Caco-2 (cell line): ENCODE results near the gene CTDSPL. TPM values are rescaled to one million over a fixed set of nuclear protein-coding genes. Genes with fewer than 3 reads are reported as not detected.

Source experiments
- BruUV-seq: library from RNA; stranded (reverse); fragments of 400-500 nt; replicated peaks from 2 replicates; lab custom pipeline; 2021; lab: Mats Ljungman, UMichigan
- CTCF ChIA-PET: fragments of 300-600 bp; sonication (Branson Sonifier 250); formaldehyde crosslinking; loops from one replicate; lab custom pipeline; 2022; ENCODE audit warnings: antibody characterized with exemption; lab: Charles Lee
- POLR2A ChIA-PET: fragments of 300-600 bp; sonication (Branson Sonifier 250); formaldehyde crosslinking; loops from one replicate; lab custom pipeline; 2022; ENCODE audit warnings: antibody characterized with exemption; lab: Charles Lee
- DNase-seq, 2 experiments: peaks; one replicate each; pipeline versions ENCODE4 v3.0.0 to v3.0.0-alpha.2; 2020 to 2022
- H3K27me3 ChIP-seq: replicated peaks from 2 replicates; pipeline ENCODE4 v1.6.0; 2011; ENCODE audit warnings: low read length; ENCODE audit not compliant: control insufficient read depth, insufficient read depth
- H3K36me3 ChIP-seq: 2 replicates; pipeline ENCODE4 v1.5.1; 2011; ENCODE audit warnings: low read length; ENCODE audit not compliant: control insufficient read depth, insufficient read depth
- H3K4me1 ChIP-seq: fragments of 250-450 bp; sonication (Bioruptor Pico); 2 replicates; pipeline ENCODE4 v1.5.1; 2020; ENCODE audit warnings: mild to moderate bottlenecking
- H3K4me3 ChIP-seq: 2 replicates; pipeline ENCODE4 v1.5.1; 2011; ENCODE audit warnings: low read depth, mild to moderate bottlenecking, control low read depth, low read length
- H3K9me3 ChIP-seq: fragments of 250-450 bp; sonication (Bioruptor Pico); 2 replicates; pipeline ENCODE4 v1.5.1; 2020; ENCODE audit warnings: mild to moderate bottlenecking, moderate library complexity
- H3K27ac Mint-ChIP-seq: one replicate; pipeline ENCODE4 v1.8.0; 2022; ENCODE audit warnings: mixed read lengths; ENCODE audit not compliant: unreplicated experiment
- H3K27me3 Mint-ChIP-seq: one replicate; pipeline ENCODE4 v1.8.0; 2022; ENCODE audit warnings: mixed read lengths; ENCODE audit not compliant: insufficient read depth, unreplicated experiment
- H3K36me3 Mint-ChIP-seq: one replicate; pipeline ENCODE4 v1.8.0; 2022; ENCODE audit warnings: mild to moderate bottlenecking, mixed read lengths; ENCODE audit not compliant: insufficient read depth, unreplicated experiment
- H3K4me1 Mint-ChIP-seq: one replicate; pipeline ENCODE4 v1.8.0; 2022; ENCODE audit warnings: low read depth, mixed read lengths; ENCODE audit not compliant: unreplicated experiment
- H3K4me3 Mint-ChIP-seq: one replicate; pipeline ENCODE4 v1.8.0; 2022; ENCODE audit warnings: mild to moderate bottlenecking, moderate library complexity, mixed read lengths; ENCODE audit not compliant: unreplicated experiment
- H3K9me3 Mint-ChIP-seq: one replicate; pipeline ENCODE4 v1.8.0; 2022; ENCODE audit warnings: mixed read lengths; ENCODE audit not compliant: unreplicated experiment
- CTCF ChIP-seq, 2 experiments: fragments of 200-600 bp in 1 of 2; IDR thresholded peaks; 1 replicate in 1 of 2; 2 replicates in 1 of 2; pipeline versions ENCODE4 v1.5.1 to v1.8.0; 2011 to 2022; ENCODE audit warnings: antibody characterized with exemption in 1 of 2, control low read depth in 1 of 2, inconsistent platforms in 1 of 2, low read depth in 1 of 2, low read length in 1 of 2, mild to moderate bottlenecking in 1 of 2, moderate library complexity in 1 of 2; ENCODE audit not compliant: insufficient read depth in 1 of 2, severe bottlenecking in 1 of 2, unreplicated experiment in 1 of 2
- intact Hi-C: fragments of 100-400 bp; cut with micrococcal nuclease; formaldehyde crosslinking; loops from one replicate; pipeline ENCODE4 v1.10.0; 2022; ENCODE audit not compliant: unreplicated experiment
- total RNA-seq: library from RNA; stranded (reverse); gene quantifications from 2 replicates; pipeline ENCODE4 v1.2.3, GENCODE V29; 2022

The CTDSPL gene
- total RNA-seq, 1 experiment from 2014 or later: 60.9 TPM

GRCh38 chr3:37953707-37954394, 92.2 kb downstream of the CTDSPL start:
- H3K27me3 Mint-ChIP-seq: no peaks in the 10 kb centered on the region
- no peak for TF ChIP-seq CTCF (IDR thresholded peaks at IDR 0.05; ENCODE audit: insufficient read depth in 1 of 2, low read depth in 1 of 2, low read length in 1 of 2, severe bottlenecking in 1 of 2, unreplicated experiment in 1 of 2)
- POLR2A ChIA-PET: no interaction called here
- H3K27ac Mint-ChIP-seq: no peak overlapping the region
- intact Hi-C loops: no loop called here
- CTCF ChIA-PET: no interaction called here
- no TSS peak for BruUV-seq
- Histone ChIP-seq H3K9me3 (no peaks in the 10 kb centered on the region), H3K4me3 (no peak overlapping the region), H3K36me3 (no peaks in the 10 kb centered on the region; the same call in 1 of the 2 replicates), H3K4me1 (no peaks in the 10 kb centered on the region), H3K27me3 (no peaks in the 10 kb centered on the region)
- H3K4me3 Mint-ChIP-seq: no peak overlapping the region
- no peaks in the 10 kb centered on the region for H3K9me3 Mint-ChIP-seq
- no peak for DNase-seq
- peaks cover 13% of the 10 kb centered on the region for H3K4me1 Mint-ChIP-seq
- H3K36me3 Mint-ChIP-seq: peaks cover 32% of the 10 kb centered on the region

- no TSS peak for BruUV-seq
- Mint-ChIP-seq H3K9me3 (no peaks in the 10 kb centered on the region), H3K36me3 (peaks cover 32% of the 10 kb centered on the region), H3K4me1 (peaks cover 13% of the 10 kb centered on the region), H3K4me3 (no peak overlapping the region), H3K27me3 (no peaks in the 10 kb centered on the region), H3K27ac (no peak overlapping the region)
- intact Hi-C loops: no loop called here
- no peak for TF ChIP-seq CTCF (IDR thresholded peaks at IDR 0.05; ENCODE audit: insufficient read depth in 1 of 2, low read depth in 1 of 2, low read length in 1 of 2, severe bottlenecking in 1 of 2, unreplicated experiment in 1 of 2)
- DNase-seq: no peak
- Histone ChIP-seq H3K27me3 (no peaks in the 10 kb centered on the region), H3K4me1 (no peaks in the 10 kb centered on the region), H3K36me3 (no peaks in the 10 kb centered on the region; the same call in 1 of the 2 replicates), H3K4me3 (no peak overlapping the region), H3K9me3 (no peaks in the 10 kb centered on the region)
- ChIA-PET POLR2A (no interaction called here), CTCF (no interaction called here)
Observed at GRCh38 chr3:37954881-37955280, 93.2 kb downstream of the CTDSPL start.

GRCh38 chr3:37955918-37956707, 94.4 kb downstream of the CTDSPL start:
- Histone ChIP-seq H3K36me3 (no peaks in the 10 kb centered on the region; the same call in 1 of the 2 replicates), H3K4me3 (no peak overlapping the region), H3K4me1 (no peaks in the 10 kb centered on the region), H3K9me3 (no peaks in the 10 kb centered on the region), H3K27me3 (no peaks in the 10 kb centered on the region)
- ChIA-PET CTCF (no interaction called here), POLR2A (no interaction called here)
- peaks cover 28% of the 10 kb centered on the region for H3K36me3 Mint-ChIP-seq
- DNase-seq: no peak
- H3K4me1 Mint-ChIP-seq: peaks cover 15% of the 10 kb centered on the region
- H3K27me3 Mint-ChIP-seq: no peaks in the 10 kb centered on the region
- intact Hi-C loops: no loop called here
- H3K4me3 Mint-ChIP-seq: no peak overlapping the region
- no TSS peak for BruUV-seq
- no peaks in the 10 kb centered on the region for H3K9me3 Mint-ChIP-seq
- no peak for TF ChIP-seq CTCF (IDR thresholded peaks at IDR 0.05; ENCODE audit: insufficient read depth in 1 of 2, low read depth in 1 of 2, low read length in 1 of 2, severe bottlenecking in 1 of 2, unreplicated experiment in 1 of 2)
- H3K27ac Mint-ChIP-seq: no peak overlapping the region
